SHP77 treated with DMSO at 0.1 percent for 48 hours (cell line): ENCODE data around the gene KLF13.
A peak's percentile ranks its signal among the peaks of the same experiment; 100 is the strongest.

Experiments
- DNase-seq: peaks from one replicate; lab custom pipeline; 2025; lab: John Stamatoyannopoulos, UW

KLF13 gene

DNA sequence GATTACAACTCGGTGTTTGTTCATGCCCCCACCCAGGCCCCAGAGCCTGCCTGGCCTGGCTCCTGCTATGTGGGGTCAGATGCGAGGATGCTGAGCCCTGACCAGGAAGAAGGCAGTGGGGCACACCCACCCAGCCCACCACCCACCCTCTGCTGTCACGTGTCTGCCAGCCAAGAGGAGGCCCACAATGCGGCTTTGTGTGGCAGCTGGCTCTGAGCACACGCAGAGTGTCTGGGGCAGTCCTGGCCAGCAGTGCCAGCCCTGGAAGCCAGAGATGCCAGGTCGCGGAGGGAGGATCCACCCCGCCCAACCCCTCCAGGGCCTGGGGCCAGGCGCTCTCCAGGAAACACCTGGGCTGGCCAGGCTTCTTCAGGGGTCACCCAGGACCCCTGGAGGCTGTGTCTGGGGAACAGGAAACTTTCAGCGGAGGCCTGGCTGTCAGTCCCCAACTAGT is 26.4 kb upstream of the KLF13 start:
- DNase-seq = no peak

DNA sequence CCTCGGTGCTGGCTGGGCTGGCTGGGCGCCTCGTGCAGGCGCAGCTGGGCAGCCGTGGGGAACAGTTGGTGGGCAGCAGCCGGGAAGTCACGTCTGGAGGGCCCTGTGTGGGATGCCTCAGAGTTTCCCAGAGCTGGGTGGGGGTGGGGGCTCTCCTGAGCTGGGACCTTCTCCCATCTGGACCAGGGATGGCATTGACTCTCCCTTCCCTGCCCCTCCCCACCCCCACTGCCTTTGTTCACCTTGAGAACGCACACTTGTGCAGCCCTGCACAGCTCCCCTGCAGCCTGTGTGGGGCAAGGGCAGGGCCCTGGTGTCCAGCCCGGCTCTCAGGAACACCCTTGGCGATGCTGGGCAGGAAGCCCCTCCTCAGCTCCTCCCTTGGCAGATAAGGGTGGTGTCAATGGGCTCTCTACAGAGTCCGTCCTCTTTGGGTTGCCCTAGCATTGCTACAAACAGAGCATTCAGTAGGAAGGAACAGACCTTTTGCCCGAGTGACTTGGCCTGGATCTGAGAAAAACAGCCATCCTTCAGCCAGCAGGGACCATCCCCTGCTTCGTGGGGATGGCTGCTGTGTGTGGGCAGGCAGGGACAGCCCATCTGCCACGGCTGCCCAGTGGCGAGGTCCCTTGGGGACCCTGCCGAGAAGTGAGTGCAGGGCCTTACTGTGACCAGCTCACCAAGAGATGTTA is 25.5 kb upstream of the KLF13 start:
- no peak for DNase-seq

DNA sequence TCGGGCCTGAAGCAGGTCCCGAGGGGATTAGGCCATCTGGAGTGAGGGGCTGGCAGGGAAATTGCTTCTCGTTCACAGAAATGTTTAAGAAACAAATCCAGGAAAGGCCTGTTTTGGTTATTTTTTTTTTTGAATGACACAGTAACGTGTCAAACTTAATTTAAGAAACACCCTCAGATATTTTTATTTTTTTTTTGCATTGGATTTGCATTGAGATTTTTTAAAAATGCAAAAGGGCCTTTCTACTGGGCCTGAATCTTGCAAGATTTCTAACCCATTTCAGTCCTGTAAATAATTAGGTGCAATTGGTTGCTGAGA is 25.0 kb upstream of the KLF13 start:
- DNase-seq = no peak

DNA sequence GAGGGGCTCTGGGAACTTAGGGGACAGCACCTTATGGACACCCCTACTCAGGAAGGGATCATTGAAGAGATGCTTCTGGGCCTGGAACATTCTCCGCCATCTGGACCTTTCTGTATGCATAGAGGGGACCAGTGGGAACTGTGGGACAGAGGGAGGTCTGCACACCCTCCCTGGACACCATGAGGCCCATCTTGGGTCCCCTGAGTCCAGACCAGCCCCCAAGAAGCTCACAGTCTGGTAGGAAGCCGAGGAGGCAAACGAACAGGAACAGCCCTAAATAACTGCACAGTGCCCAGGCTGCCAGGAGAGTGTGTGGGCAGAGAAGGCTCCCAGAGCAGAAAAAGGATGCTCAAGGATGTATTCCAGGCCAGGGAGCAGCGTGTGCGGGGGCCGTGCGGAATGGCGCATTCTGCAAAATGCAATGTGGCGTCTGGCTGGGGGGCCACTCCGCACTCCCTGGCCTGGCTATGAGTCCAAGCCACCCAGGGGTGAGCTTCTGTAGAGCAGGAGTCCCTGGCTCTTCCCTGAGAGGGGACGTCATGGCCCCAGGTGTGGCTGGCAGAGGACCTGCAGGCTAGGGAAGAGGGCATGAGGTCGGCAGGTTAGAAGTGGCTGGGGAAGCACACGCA is 24.5 kb upstream of the KLF13 start:
- no peak for DNase-seq

- no peak for DNase-seq
These were observed 23.6 kb upstream of the KLF13 start for GRCh38 chr15:31302778-31303725.

- DNase-seq = no peak
These were observed 22.6 kb upstream of the KLF13 start for GRCh38 chr15:31303726-31304648.

GRCh38 chr15:31304751-31305365 is 21.8 kb upstream of the KLF13 start:
- no peak for DNase-seq

GRCh38 chr15:31305375-31305774 is 21.3 kb upstream of the KLF13 start:
- no peak for DNase-seq

DNA sequence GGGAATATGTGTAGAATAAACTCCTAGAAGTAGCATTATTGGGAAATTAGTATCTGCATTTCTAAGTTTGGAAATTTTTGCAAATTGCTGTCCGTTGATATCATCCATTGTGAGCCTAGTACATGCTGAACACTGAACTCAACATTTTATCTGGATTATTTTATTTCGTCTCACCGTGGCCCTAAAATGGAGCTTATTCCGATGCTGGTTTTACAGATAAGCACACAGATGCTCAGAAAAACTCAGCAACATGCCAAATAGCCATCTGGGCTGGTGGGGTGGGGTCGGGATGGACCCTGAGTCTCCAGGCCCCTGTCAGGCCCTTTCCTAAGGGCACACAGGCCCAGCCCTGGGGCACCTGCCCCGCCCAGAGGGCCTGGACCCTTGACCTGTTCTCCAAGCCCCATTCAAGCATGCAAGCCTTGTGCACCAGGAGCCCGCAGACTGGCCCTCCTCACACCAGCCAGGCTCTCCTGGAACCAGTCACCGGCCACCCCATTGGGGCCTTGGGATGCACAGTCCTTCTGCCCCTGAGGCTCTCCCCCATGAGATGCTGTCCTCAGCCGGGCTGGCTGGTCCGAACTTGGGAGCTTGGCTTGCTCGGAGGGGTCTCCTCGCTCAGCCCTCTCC is 20.7 kb upstream of the KLF13 start:
- DNase-seq = no peak

GRCh38 chr15:31306426-31307269 is 20.0 kb upstream of the KLF13 start:
- peak; percentile 71 for DNase-seq

- no peak for DNase-seq
These were observed 19.1 kb upstream of the KLF13 start for GRCh38 chr15:31307270-31308184.

- DNase-seq = no peak
These were observed 18.4 kb upstream of the KLF13 start for GRCh38 chr15:31308185-31308639.

- no peak for DNase-seq
These were observed 16.6 kb upstream of the KLF13 start for GRCh38 chr15:31309893-31310606.

DNA sequence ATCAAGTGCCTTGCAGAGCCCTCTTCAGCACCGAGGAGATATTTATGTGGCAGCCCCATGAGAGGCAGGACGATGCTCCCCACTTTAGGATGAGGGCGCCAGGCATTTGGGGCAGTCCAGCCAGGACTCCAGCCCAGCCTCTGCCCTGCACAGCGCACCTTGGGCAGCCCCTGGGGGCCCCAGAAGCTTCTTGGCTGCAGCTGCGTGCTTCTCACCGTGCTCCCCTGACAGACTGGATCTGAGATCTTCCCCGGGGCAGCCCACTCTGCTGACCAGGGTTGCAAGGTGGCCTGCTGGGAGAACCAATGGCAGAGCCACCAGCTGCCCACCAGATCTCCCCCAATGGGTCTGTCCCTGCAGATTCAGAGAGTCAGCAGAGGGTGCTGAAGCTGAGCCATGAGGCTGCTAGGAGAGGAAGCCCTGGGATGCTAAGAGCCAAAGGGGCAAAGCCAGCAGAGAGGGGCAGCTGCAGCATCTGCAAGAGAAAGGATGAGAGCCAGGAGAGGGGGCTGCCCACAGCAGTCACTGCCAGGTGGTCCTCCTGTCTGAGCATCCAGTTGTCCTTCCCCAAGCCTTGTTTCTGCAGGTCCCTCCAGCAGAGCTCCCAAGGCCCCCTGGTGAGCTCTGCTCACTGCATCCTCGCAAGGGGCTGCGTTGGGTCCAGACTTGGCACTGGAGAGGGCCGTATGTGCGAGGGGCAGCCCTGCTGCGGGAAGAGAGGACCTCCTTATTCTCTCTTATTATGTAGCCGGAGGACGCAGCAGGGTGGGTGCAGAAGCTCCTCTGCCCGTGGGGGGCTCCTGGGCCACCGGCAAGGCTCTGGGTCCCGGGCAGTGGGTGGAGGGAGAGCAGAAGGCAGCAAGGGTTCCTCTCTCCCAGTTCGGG is 14.7 kb upstream of the KLF13 start:
- DNase-seq = no peak

DNA sequence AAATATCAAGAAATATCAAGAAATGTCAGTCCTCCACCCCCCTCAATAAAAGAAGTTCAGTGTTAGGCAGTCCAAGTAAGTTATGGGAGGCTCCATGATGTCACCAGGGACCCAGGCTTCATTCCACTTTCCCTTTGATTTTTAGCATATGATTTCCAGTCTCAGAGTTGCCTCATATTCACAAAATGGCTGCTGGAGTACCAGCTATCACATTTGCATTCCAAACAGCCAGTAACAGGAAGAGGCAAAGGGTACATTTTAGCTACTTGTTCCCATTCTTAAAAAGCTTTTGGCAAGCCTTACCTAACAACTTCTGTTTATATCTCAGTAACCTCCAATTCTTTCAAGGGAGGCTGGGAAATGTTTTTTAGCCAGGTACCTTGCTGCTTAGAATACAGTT is 13.4 kb upstream of the KLF13 start:
- no peak for DNase-seq

GRCh38 chr15:31314380-31314779 is 12.3 kb upstream of the KLF13 start:
- DNase-seq = no peak
